GM18519 (cell line): Measurements from ENCODE around the gene TIMM29.

Source experiments
- ATAC-seq: cut with Tn5 transposase; IDR thresholded peaks from one replicate; pipeline ENCODE4 v1.9.1; 2021; ENCODE audit warnings: mild to moderate bottlenecking, moderate library complexity; ENCODE audit not compliant: unreplicated experiment, low FRiP score

TIMM29 gene

GRCh38 chr19:10911579-10912363, 16.8 kb upstream of the TIMM29 start:
- no peak for ATAC-seq

GRCh38 chr19:10912619-10913018, 16.0 kb upstream of the TIMM29 start:
- ATAC-seq = no peak

GRCh38 chr19:10913716-10914340, 14.8 kb upstream of the TIMM29 start:
- no peak for ATAC-seq

- ATAC-seq = no peak
Measured at GRCh38 chr19:10915130-10916091, 13.2 kb upstream of the TIMM29 start.

- ATAC-seq = no peak
Measured at GRCh38 chr19:10916602-10917001, 12.0 kb upstream of the TIMM29 start.

- no peak for ATAC-seq
Measured at GRCh38 chr19:10918359-10918758, 10.3 kb upstream of the TIMM29 start.

- ATAC-seq = no peak
Measured at GRCh38 chr19:10919352-10920287, 9.0 kb upstream of the TIMM29 start.

- ATAC-seq = no peak
Measured at GRCh38 chr19:10920288-10920655, 8.3 kb upstream of the TIMM29 start.

- ATAC-seq = no peak
Measured at GRCh38 chr19:10920781-10921180, 7.8 kb upstream of the TIMM29 start.

- ATAC-seq = no peak
Measured at GRCh38 chr19:10921199-10921909, 7.3 kb upstream of the TIMM29 start.

GRCh38 chr19:10921910-10922637, 6.5 kb upstream of the TIMM29 start:
- ATAC-seq = no peak

- ATAC-seq = no peak
Measured at GRCh38 chr19:10922638-10923014, 6.0 kb upstream of the TIMM29 start.

- ATAC-seq = no peak
Measured at GRCh38 chr19:10923260-10924112, 5.1 kb upstream of the TIMM29 start.

- no peak for ATAC-seq
Measured at GRCh38 chr19:10924597-10924996, 4.0 kb upstream of the TIMM29 start.

GRCh38 chr19:10927730-10928562, 665 bp upstream of the TIMM29 start:
- no peak for ATAC-seq

GRCh38 chr19:10929402-10929794, 787 bp downstream of the TIMM29 start:
- ATAC-seq = no peak
